ENCODE measurements around the gene ZNF625. TPM values are rescaled to one million over a fixed set of nuclear protein-coding genes. Genes with fewer than 3 reads are reported as not detected.

Gene ZNF625
- polyA plus RNA-seq, 1 of the 3 experiments (the other 2 are of a cell fraction), result 1.9 TPM

DNA sequence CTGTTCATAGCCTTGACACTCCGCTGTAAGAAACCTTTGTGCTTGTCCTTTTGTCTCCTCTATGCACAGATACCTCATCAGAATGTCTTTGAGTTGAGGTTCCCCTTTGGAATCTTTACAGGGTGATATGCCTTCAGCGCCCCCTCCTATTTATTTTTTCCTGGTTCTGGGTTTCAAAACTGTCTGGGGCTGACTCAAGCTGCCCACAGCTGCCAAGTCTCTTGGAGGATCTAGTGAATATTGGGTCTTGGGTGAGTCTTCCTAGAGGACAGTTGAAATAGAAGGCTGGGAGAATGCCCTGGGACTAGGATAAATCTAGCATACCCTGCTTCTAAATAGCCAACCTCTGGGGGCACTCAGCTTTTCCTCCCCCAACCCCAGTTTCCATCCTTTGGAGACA lies 7.3 kb upstream of the ZNF625 start:
- Histone ChIP-seq H2AFZ (ENCODE audit: low read depth) (peak overlapping the region; percentile 99), H3F3A (replicated peaks; ENCODE audit: insufficient read depth) (peaks cover 14% of the 10 kb centered on the region), H3K36me3 (replicated peaks in 1 of 2; ENCODE audit: control insufficient read depth in 1 of 2, insufficient read depth in 2 of 2, low read length in 1 of 2) (peaks cover 0 to 12% of the 10 kb centered on the region in 2 experiments), H3K9me3 (no peaks in the 10 kb centered on the region), H3K27ac (ENCODE audit: low read depth in 2 of 2, low read length in 1 of 2) (peak overlapping the region; percentile 90 to 92; a peak in 2 of 4 replicates), H4K20me1 (ENCODE audit: insufficient read depth) (0 out of 2 replicates have a peak, but pooled peaks cover 3% of the 10 kb centered on the region), H3K4me1 (ENCODE audit: control insufficient read depth in 1 of 2, insufficient read depth in 2 of 2, low read depth in 1 of 2, low read length in 1 of 2) (peaks cover 7 to 11% of the 10 kb centered on the region in 2 experiments; a peak in 2 of 4 replicates), H3K27me3 (ENCODE audit: insufficient read depth) (no peaks in the 10 kb centered on the region), H3K4me3 (ENCODE audit: low read depth in 2 of 2, low read length in 1 of 2) (peak overlapping the region; percentile 91 to 98), H3K9me2 (no peaks in the 10 kb centered on the region), H3K9ac (peak overlapping the region; percentile 96), H3K79me2 (ENCODE audit: insufficient read depth) (peaks cover 55% of the 10 kb centered on the region), H3K4me2 (peak overlapping the region; percentile 87)
- TF ChIP-seq POLR2AphosphoS5 (IDR thresholded peaks at IDR 0.05; ENCODE audit: low read depth, low read length) (no peak), EP300 (IDR thresholded peaks at IDR 0.05; ENCODE audit: borderline replicate concordance in 1 of 2, low read depth in 1 of 2, low read length in 1 of 2) (no peak), RAD21 (IDR thresholded peaks at IDR 0.05; ENCODE audit: low read length) (no peak), FOSL2 (IDR thresholded peaks at IDR 0.05; ENCODE audit: borderline replicate concordance, low read depth) (no peak), RXRA (IDR thresholded peaks at IDR 0.05; ENCODE audit: borderline replicate concordance, low read depth) (no peak), RCOR1 (IDR thresholded peaks at IDR 0.05; ENCODE audit: low read length) (no peak)
- TF ChIP-seq, protein P1, sequence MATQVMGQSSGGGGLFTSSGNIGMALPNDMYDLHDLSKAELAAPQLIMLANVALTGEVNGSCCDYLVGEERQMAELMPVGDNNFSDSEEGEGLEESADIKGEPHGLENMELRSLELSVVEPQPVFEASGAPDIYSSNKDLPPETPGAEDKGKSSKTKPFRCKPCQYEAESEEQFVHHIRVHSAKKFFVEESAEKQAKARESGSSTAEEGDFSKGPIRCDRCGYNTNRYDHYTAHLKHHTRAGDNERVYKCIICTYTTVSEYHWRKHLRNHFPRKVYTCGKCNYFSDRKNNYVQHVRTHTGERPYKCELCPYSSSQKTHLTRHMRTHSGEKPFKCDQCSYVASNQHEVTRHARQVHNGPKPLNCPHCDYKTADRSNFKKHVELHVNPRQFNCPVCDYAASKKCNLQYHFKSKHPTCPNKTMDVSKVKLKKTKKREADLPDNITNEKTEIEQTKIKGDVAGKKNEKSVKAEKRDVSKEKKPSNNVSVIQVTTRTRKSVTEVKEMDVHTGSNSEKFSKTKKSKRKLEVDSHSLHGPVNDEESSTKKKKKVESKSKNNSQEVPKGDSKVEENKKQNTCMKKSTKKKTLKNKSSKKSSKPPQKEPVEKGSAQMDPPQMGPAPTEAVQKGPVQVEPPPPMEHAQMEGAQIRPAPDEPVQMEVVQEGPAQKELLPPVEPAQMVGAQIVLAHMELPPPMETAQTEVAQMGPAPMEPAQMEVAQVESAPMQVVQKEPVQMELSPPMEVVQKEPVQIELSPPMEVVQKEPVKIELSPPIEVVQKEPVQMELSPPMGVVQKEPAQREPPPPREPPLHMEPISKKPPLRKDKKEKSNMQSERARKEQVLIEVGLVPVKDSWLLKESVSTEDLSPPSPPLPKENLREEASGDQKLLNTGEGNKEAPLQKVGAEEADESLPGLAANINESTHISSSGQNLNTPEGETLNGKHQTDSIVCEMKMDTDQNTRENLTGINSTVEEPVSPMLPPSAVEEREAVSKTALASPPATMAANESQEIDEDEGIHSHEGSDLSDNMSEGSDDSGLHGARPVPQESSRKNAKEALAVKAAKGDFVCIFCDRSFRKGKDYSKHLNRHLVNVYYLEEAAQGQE (IDR thresholded peaks at IDR 0.05; ENCODE audit: low read depth, low read length), result no peak
- TF ChIP-seq, protein P2, sequence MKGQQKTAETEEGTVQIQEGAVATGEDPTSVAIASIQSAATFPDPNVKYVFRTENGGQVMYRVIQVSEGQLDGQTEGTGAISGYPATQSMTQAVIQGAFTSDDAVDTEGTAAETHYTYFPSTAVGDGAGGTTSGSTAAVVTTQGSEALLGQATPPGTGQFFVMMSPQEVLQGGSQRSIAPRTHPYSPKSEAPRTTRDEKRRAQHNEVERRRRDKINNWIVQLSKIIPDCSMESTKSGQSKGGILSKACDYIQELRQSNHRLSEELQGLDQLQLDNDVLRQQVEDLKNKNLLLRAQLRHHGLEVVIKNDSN (IDR thresholded peaks at IDR 0.05; ENCODE audit: borderline replicate concordance, low read depth), result no peak
- TF ChIP-seq, protein P3, sequence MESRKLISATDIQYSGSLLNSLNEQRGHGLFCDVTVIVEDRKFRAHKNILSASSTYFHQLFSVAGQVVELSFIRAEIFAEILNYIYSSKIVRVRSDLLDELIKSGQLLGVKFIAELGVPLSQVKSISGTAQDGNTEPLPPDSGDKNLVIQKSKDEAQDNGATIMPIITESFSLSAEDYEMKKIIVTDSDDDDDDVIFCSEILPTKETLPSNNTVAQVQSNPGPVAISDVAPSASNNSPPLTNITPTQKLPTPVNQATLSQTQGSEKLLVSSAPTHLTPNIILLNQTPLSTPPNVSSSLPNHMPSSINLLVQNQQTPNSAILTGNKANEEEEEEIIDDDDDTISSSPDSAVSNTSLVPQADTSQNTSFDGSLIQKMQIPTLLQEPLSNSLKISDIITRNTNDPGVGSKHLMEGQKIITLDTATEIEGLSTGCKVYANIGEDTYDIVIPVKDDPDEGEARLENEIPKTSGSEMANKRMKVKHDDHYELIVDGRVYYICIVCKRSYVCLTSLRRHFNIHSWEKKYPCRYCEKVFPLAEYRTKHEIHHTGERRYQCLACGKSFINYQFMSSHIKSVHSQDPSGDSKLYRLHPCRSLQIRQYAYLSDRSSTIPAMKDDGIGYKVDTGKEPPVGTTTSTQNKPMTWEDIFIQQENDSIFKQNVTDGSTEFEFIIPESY (IDR thresholded peaks at IDR 0.05; ENCODE audit: borderline replicate concordance, low read depth), result no peak
- TF ChIP-seq, protein P4, sequence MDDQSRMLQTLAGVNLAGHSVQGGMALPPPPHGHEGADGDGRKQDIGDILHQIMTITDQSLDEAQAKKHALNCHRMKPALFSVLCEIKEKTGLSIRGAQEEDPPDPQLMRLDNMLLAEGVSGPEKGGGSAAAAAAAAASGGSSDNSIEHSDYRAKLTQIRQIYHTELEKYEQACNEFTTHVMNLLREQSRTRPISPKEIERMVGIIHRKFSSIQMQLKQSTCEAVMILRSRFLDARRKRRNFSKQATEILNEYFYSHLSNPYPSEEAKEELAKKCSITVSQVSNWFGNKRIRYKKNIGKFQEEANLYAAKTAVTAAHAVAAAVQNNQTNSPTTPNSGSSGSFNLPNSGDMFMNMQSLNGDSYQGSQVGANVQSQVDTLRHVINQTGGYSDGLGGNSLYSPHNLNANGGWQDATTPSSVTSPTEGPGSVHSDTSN (IDR thresholded peaks at IDR 0.05), result no peak
- TF ChIP-seq, protein P5, sequence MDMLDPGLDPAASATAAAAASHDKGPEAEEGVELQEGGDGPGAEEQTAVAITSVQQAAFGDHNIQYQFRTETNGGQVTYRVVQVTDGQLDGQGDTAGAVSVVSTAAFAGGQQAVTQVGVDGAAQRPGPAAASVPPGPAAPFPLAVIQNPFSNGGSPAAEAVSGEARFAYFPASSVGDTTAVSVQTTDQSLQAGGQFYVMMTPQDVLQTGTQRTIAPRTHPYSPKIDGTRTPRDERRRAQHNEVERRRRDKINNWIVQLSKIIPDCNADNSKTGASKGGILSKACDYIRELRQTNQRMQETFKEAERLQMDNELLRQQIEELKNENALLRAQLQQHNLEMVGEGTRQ (IDR thresholded peaks at IDR 0.05; ENCODE audit: borderline replicate concordance, low read depth, low read length), result no peak
- DNase-seq, result peak; percentile 30
- ChIA-PET CTCF (interaction anchor here (0.6 to 1.2 kb wide), 2 partner anchors 23 to 25 kb away, joined by 3 to 5 read pairs; no protein-coding TSS in a partner anchor), POLR2A (interaction anchor here (1.6 kb wide), 1 partner anchor 169 kb away, joined by 4 read pairs; the partner anchor contains the start of gene ZNF563)
- 22% methylated on average over 2 of the region's 2 CpGs for WGBS (ENCODE audit: low lambda C conversion rate)

Measured in SK-N-SH (cell line).